OCI-LY7 (cell line): Measurements from ENCODE around the gene NTM. TPM values are rescaled to one million over a fixed set of nuclear protein-coding genes. Genes with fewer than 3 reads are reported as not detected.

Experiments used
- BruUV-seq: library from RNA; stranded (reverse); fragments of 400-500 nt; replicated peaks from 2 replicates; lab custom pipeline; 2021; lab: Mats Ljungman, UMichigan
- CTCF ChIA-PET: fragments of 300-600 bp; sonication (Branson Sonifier 250); formaldehyde crosslinking; loops from one replicate; lab custom pipeline; 2022; ENCODE audit warnings: antibody characterized with exemption; ENCODE audit not compliant: unreplicated experiment; lab: Charles Lee
- POLR2A ChIA-PET: fragments of 300-600 bp; sonication (Branson Sonifier 250); formaldehyde crosslinking; loops from one replicate; lab custom pipeline; 2022; ENCODE audit warnings: antibody characterized with exemption; lab: Charles Lee
- DNase-seq: peaks from one replicate; pipeline ENCODE4 v3.0.0-alpha.2; 2015; ENCODE audit warnings: low spot score
- H2AFZ ChIP-seq: fragments of 200-600 bp; sonication (generic), shearing (Covaris generic); 2 replicates; pipeline ENCODE4 v1.6.1; 2014; ENCODE audit warnings: mild to moderate bottlenecking, antibody characterized with exemption, low read length, moderate library complexity
- H3K27ac ChIP-seq: fragments of 200-600 bp; sonication (generic); 2 replicates; pipeline ENCODE4 v1.5.1; 2014; ENCODE audit warnings: mixed run types, low read depth, mild to moderate bottlenecking, moderate library complexity, low read length, inconsistent platforms; ENCODE audit not compliant: poor library complexity, severe bottlenecking
- H3K36me3 ChIP-seq: fragments of 200-600 bp; sonication (generic); 2 replicates; pipeline ENCODE4 v1.6.1; 2014; ENCODE audit warnings: mild to moderate bottlenecking, antibody characterized with exemption, low read length, moderate library complexity, mixed read lengths; ENCODE audit not compliant: insufficient read depth
- H3K4me1 ChIP-seq: fragments of 200-600 bp; sonication (generic); 2 replicates; pipeline ENCODE4 v1.5.1; 2014; ENCODE audit warnings: mild to moderate bottlenecking, low read length; ENCODE audit not compliant: insufficient read depth, poor library complexity, severe bottlenecking
- H3K4me2 ChIP-seq: fragments of 200-600 bp; sonication (generic); 2 replicates; pipeline ENCODE4 v1.6.1; 2014; ENCODE audit warnings: mild to moderate bottlenecking, low read length
- H3K4me3 ChIP-seq: fragments of 200-600 bp; sonication (generic); 2 replicates; pipeline ENCODE4 v1.5.1; 2014; ENCODE audit warnings: mild to moderate bottlenecking, low read depth, low read length; ENCODE audit not compliant: poor library complexity, severe bottlenecking
- H3K79me2 ChIP-seq: fragments of 200-600 bp; sonication (generic); 2 replicates; pipeline ENCODE4 v1.6.1; 2016; ENCODE audit warnings: low read depth, mild to moderate bottlenecking, low read length, moderate library complexity, mixed read lengths; ENCODE audit not compliant: insufficient read depth
- H3K9me2 ChIP-seq: fragments of 200-600 bp; sonication (generic); 2 replicates; pipeline ENCODE4 v1.6.1; 2016; ENCODE audit warnings: mild to moderate bottlenecking, low read length, mixed read lengths; ENCODE audit not compliant: insufficient read depth
- H3K9me3 ChIP-seq: fragments of 200-600 bp; sonication (generic); 2 replicates; pipeline ENCODE4 v1.6.1; 2014; ENCODE audit warnings: mild to moderate bottlenecking, mixed run types, low read length, mixed read lengths
- H4K20me1 ChIP-seq: fragments of 200-600 bp; sonication (generic); 2 replicates; pipeline ENCODE4 v1.6.1; 2014; ENCODE audit warnings: mild to moderate bottlenecking, antibody characterized with exemption, low read length, moderate library complexity, mixed read lengths; ENCODE audit not compliant: insufficient read depth
- EZH2phosphoT487 ChIP-seq: fragments of 200-600 bp; sonication (generic); IDR thresholded peaks from 2 replicates; pipeline ENCODE4 v1.6.1; 2018; ENCODE audit warnings: low read depth, borderline replicate concordance, mild to moderate bottlenecking, mixed run types, antibody characterized with exemption, low read length, moderate library complexity, mixed read lengths
- intact Hi-C: fragments of 100-400 bp; cut with micrococcal nuclease; formaldehyde crosslinking; loops from one replicate; pipeline ENCODE4 v1.10.0; 2022; ENCODE audit not compliant: unreplicated experiment
- total RNA-seq, 2 experiments: library from RNA; depleted of rRNA in 1 of 2; stranded (reverse); fragments of >200 nt in 1 of 2; shearing (Covaris generic) in 1 of 2; gene quantifications; 2 replicates each; pipeline ENCODE4 v1.2.3, GENCODE V29; 2014 to 2022
- TF ChIP-seq, protein P1 (sequence below): fragments of 200-600 bp; sonication (generic); conservative IDR thresholded peaks from 2 replicates; pipeline ENCODE4 v1.5.1; 2014; ENCODE audit warnings: mild to moderate bottlenecking, antibody characterized with exemption, low read length, moderate library complexity, mixed read lengths

The NTM gene
- total RNA-seq, 2 experiments from 2014 or later = not detected

DNA sequence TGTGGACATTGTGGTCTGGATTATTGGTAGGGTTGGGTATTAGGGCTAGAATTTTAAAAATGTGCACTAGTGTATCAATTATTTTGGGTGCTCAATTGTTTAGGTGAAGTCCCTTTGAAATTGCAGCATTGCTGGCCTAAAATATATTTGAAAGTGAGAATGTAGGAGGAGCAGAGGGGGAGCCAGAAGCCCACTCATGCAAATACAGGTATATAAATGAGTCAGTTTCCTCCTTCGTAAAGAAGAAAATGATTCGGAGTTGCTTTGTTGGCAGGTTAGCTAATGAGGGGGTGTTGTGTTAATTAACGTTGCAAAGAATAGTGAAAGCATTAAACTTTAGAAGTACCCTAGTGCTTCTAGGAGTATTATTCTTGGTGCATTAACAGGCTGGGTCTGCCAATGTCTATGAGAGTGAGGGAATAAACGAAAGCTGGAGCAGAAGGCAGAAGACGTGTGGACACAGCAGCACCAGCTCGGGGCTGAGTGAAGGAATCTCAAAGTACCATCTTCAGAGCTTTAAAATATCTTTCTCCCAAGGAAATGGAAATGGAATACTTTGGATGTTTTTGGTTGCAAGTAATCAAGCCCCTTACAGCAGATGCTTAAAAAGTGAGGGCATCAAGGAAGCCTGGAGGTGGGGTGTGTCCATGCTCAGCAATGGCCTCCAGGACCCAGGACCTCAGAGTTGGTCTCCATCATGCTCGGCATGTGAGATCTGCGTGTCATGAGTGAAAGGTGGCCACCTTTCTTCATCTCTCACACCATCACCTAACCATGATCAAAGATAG is 522.9 kb downstream of the NTM start:
- no peaks in the 10 kb centered on the region for H4K20me1 ChIP-seq
- no peak overlapping the region for H3K27ac ChIP-seq
- H3K4me3 ChIP-seq = no peak overlapping the region
- no peak overlapping the region for H2AFZ ChIP-seq
- BruUV-seq = no TSS peak
- no peak for TF ChIP-seq EZH2phosphoT487
- TF ChIP-seq, protein P1, sequence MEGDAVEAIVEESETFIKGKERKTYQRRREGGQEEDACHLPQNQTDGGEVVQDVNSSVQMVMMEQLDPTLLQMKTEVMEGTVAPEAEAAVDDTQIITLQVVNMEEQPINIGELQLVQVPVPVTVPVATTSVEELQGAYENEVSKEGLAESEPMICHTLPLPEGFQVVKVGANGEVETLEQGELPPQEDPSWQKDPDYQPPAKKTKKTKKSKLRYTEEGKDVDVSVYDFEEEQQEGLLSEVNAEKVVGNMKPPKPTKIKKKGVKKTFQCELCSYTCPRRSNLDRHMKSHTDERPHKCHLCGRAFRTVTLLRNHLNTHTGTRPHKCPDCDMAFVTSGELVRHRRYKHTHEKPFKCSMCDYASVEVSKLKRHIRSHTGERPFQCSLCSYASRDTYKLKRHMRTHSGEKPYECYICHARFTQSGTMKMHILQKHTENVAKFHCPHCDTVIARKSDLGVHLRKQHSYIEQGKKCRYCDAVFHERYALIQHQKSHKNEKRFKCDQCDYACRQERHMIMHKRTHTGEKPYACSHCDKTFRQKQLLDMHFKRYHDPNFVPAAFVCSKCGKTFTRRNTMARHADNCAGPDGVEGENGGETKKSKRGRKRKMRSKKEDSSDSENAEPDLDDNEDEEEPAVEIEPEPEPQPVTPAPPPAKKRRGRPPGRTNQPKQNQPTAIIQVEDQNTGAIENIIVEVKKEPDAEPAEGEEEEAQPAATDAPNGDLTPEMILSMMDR = no peak
- H3K4me2 ChIP-seq = no peak overlapping the region
- H3K4me1 ChIP-seq = no peaks in the 10 kb centered on the region
- intact Hi-C loops = no loop called here
- no peaks in the 10 kb centered on the region for H3K9me3 ChIP-seq
- ChIA-PET CTCF (no interaction called here), POLR2A (no interaction called here)
- H3K9me2 ChIP-seq = no peaks in the 10 kb centered on the region
- no peaks in the 10 kb centered on the region for H3K36me3 ChIP-seq
- no peak for DNase-seq
- H3K79me2 ChIP-seq = no peaks in the 10 kb centered on the region

DNA sequence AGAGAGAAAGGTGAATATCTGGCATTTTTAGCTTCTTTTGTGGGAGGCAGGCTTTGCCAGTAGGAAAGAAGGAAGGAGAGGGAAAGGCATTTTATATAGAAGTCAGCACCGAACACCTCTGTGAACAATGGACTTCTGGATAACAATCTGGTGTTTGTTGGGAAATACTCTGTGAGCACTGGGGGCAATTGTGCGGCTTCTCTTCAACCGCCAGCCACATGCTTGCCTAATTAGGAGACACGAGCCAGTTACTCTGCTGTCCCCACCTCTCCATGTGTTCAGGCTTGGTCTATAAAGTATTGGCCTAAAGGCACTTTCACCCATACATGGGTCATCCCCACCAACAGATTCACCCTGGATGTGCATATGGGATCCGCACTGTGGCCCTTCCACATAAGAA is 523.6 kb downstream of the NTM start:
- no peak for DNase-seq
- H3K9me3 ChIP-seq = no peaks in the 10 kb centered on the region
- no peak overlapping the region for H3K27ac ChIP-seq
- no peak overlapping the region for H2AFZ ChIP-seq
- H3K4me2 ChIP-seq = no peak overlapping the region
- ChIA-PET CTCF (no interaction called here), POLR2A (no interaction called here)
- H3K4me1 ChIP-seq = no peaks in the 10 kb centered on the region
- no peak overlapping the region for H3K4me3 ChIP-seq
- H4K20me1 ChIP-seq = no peaks in the 10 kb centered on the region
- BruUV-seq = no TSS peak
- intact Hi-C loops = no loop called here
- no peaks in the 10 kb centered on the region for H3K9me2 ChIP-seq
- no peaks in the 10 kb centered on the region for H3K36me3 ChIP-seq
- H3K79me2 ChIP-seq = no peaks in the 10 kb centered on the region
- TF ChIP-seq, protein P1 = no peak
- no peak for TF ChIP-seq EZH2phosphoT487
